HG02571 (cell line): ENCODE measurements around the gene FAM124B.

Source experiments
- ATAC-seq: cut with Tn5 transposase; IDR thresholded peaks from one replicate; pipeline ENCODE4 v1.9.1; 2021; ENCODE audit warnings: mild to moderate bottlenecking, moderate library complexity; ENCODE audit not compliant: unreplicated experiment

The FAM124B gene

DNA sequence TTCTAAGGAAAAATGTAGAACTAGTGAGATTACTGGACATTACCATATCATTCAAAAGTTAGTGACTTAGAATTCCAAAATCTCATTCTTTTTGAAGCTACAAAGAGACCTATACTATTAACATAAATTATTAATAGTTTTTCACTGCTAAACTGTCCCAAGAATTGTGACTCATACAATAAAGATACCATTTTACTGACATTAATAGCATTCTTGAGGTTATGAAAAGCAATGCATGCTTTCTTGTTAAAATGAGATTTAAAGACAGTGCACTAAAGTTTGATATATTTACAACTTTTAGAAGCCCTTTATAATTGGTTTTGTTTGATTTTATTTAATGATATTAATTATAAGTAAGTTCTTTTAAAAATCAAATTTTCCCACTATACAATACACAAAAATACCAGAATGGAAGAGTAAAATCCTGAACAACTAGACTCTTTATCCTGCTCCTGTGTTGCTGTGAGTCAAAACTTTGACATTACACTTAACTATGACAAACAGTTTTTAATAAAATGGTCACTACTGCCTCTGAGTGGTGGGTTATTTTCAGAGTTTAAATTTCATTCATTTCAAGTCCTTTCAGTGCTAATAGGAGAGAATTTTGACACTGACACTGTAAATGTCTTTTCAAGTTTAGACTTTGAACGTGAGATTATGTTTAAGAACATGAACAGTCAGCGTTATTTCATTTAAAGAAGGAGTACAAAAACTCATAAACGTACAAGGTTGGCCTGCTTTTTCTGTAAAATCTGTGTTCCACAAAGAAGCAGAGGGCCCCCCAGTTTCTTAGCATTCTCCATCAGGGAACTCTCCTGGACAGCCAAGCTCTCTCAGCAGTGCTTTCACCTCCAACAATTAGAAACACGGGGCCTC lies 54.5 kb downstream of the FAM124B start:
- ATAC-seq = no peak

DNA sequence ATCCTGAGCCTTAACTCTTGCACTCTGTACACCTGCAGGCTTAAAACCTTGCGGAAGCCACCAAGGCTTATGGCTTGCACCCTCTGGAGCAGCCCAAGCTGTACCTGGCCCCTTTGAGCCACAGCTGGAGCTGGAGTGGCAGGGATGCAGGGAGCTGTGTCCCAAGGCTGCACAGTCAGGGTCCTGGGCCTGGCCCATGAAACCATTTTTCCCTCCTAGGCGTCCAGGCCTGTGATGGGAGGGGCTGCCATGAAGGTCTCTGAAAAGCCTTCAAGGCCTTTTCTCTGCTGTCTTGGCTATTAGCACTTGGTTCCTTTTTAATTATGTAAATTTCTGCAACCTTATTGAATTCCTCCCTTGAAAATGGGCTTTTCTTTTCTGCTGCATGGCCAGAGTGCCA lies 56.4 kb downstream of the FAM124B start:
- no peak for ATAC-seq

DNA sequence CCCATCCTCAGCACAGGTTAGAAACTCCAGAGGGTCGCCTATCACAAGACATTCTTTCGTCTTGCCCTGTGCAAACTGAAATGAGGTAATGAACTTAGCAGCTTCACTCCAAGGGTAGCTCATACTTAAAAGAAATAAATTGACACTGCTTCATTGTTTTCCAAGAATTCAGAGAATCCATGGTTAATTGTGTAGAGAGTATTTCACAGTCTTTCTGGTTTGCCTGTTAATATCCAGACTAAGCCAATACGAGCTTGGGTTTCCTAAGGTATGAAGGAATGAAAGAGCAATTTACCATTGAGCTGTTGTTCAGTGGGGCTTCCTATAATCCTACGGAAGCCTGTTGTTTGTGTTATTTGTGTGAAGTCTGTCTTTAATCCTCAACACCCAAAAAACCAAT lies 58.7 kb downstream of the FAM124B start:
- ATAC-seq = no peak

DNA sequence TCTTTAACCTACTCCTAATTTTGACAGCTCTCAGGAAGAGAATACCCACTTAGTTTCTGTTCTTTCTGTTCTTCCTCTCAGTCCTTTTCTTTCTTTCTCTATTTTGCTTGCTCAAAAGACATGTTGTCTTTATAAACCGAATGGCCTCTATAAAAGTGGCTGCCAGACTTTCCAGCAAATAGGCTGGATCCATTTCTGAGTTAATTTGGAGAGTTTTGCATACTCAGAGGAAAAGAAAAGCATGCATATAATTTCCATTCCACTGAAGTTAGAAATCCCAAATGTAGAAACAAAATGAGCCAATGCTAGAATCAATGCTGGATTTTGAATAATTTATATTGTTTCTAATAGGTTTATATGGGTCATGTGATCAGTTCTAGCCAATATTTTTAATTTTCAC lies 65.9 kb downstream of the FAM124B start:
- no peak for ATAC-seq

DNA sequence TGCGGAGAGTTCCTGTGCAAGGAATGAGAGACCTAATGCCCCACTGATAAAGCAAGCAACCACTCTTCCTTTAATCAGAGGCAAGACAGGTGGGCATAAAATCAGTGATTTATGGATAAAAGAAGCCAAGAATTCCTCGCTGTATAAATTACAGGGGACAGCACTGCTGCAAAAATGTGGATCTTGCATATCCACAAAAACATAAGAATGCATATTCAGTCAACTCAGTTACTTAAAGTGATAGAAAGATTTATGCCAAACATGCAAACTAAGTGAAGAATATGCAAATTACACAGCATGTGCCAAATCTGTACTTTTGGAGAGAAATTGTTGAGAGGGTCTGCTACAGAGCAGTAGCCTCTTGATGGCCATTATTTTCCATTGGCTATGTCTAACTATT lies 67.2 kb downstream of the FAM124B start:
- no peak for ATAC-seq

DNA sequence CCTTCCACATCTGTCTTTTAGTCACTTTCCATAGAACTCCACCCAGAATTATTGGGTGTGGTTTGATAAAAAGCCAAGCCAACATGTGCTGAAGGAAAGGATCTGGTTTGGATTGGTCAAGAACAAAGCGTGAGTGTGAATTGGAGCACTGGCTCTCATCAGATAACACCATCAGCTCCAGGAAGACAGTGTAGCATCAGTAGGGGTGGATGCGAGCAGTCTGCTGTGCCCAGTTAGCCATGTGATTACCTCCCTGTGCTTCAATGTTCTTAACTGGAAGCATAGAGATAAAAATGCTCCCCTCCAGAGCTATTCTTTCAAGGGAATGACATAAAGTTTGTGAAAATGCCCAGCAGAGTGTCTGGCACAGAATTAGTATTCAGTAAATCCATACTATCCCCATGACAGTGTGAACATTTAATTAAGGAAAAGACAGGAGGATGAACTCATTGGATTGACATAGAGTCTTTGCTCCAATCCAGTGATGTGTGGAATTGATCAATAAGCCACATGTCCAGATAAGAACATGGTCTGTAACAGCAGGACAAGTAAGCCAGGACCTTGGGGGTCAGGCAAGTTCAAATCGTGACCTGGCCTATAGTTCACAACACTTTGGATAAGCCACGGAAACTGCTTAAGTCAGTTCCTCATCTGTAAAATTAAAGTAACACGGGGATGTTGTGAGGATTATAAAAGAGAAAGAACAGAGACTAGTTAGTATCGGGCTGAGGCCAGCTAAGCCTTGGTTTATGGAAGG lies 68.0 kb downstream of the FAM124B start:
- no peak for ATAC-seq

DNA sequence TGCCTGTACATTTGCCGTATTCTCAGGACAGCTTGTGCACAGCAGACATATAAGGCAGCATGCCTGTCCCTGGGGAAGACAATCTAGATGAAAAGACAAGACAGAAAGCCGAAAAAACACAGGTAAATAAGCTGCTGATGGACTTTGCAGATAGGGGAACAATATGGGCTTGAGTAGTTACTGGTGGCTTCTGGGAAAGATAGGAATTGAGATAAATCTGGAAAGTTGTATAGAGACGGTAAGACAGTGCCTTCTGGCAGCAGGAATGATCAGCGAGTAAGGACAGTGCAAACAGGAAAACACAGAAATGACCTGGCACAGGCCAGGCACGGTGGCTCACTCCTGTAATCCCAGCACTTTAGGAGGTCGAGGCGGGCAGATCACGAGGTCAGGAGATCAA lies 70.2 kb downstream of the FAM124B start:
- no peak for ATAC-seq

DNA sequence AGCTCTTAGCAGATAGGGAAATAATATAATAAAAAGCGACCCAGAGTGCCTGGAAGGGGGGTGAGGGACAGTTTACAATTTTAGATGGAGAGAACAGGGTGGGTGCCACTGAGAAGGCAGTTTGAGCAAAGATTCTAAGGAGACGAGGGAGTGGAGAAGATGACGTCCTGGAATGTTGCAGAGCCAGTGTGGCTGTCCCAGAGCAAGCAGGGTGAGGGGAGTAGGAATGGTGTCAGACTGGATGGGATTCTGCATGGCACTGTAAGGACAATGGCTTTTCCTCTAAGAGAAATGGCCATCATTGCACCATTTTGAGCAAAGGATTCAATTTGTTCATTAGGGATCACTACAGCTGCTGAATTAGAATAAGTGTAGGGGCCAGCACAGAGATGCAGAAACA lies 73.1 kb downstream of the FAM124B start:
- ATAC-seq = no peak
